Common myeloid progenitor, CD34-positive (primary cell): ENCODE measurements around the gene WDFY2.

Experiments
- CTCF ChIA-PET: fragments of 350-600 bp; sonication (Branson Sonifier 250); formaldehyde crosslinking; loops from one replicate; lab custom pipeline; 2021; ENCODE audit warnings: antibody characterized with exemption; lab: Charles Lee
- POLR2A ChIA-PET: fragments of 350-600 bp; sonication (Branson Sonifier 250); formaldehyde crosslinking; loops from one replicate; lab custom pipeline; 2021; ENCODE audit warnings: antibody characterized with exemption; lab: Charles Lee
- DNase-seq, 3 donors: peaks; one replicate each; pipeline versions ENCODE4 v3.0.0 to v3.0.0-alpha.2; 2013
- H3K27ac ChIP-seq, 2 experiments: 1 replicate in 1 of 2; 2 replicates in 1 of 2; pipeline ENCODE4 v1.7.0; 2013; ENCODE audit warnings: inconsistent platforms in 2 of 2, low read length in 2 of 2, mild to moderate bottlenecking in 2 of 2, low read depth in 1 of 2, moderate library complexity in 1 of 2; ENCODE audit not compliant: severe bottlenecking in 2 of 2, insufficient read depth in 1 of 2, poor library complexity in 1 of 2
- H3K27me3 ChIP-seq, 5 experiments: replicated peaks in 2 of 5; 1 replicate in 3 of 5; 2 replicates in 2 of 5; pipeline versions ENCODE4 v1.6.1 to v1.7.0; 2013; ENCODE audit warnings: low read length in 4 of 5, mild to moderate bottlenecking in 2 of 5, moderate library complexity in 2 of 5, inconsistent platforms in 1 of 5; ENCODE audit not compliant: insufficient read depth in 5 of 5, control insufficient read depth in 4 of 5
- H3K36me3 ChIP-seq, 4 experiments: 1 replicate in 2 of 4; 2 replicates in 2 of 4; pipeline versions ENCODE4 v1.6.1 to v1.7.0; 2013; ENCODE audit warnings: low read length in 3 of 4, control low read depth in 1 of 4, mild to moderate bottlenecking in 1 of 4; ENCODE audit not compliant: control insufficient read depth in 4 of 4, insufficient read depth in 4 of 4
- H3K4me1 ChIP-seq, 4 experiments: 1 replicate in 3 of 4; 2 replicates in 1 of 4; pipeline versions ENCODE4 v1.6.1 to v1.7.1; 2013; ENCODE audit warnings: low read length in 3 of 4, mild to moderate bottlenecking in 3 of 4, control low read depth in 1 of 4, inconsistent platforms in 1 of 4, moderate library complexity in 1 of 4; ENCODE audit not compliant: control insufficient read depth in 4 of 4, insufficient read depth in 4 of 4; ENCODE audit errors: control extremely low read depth in 1 of 4
- H3K4me3 ChIP-seq, 7 experiments: 1 replicate in 4 of 7; 2 replicates in 3 of 7; pipeline versions ENCODE4 v1.5.1 to v1.7.0; 2013; ENCODE audit warnings: mild to moderate bottlenecking in 7 of 7, low read length in 6 of 7, moderate library complexity in 6 of 7, inconsistent platforms in 2 of 7, low read depth in 2 of 7, control low read depth in 1 of 7; ENCODE audit not compliant: insufficient read depth in 4 of 7, control insufficient read depth in 1 of 7; ENCODE audit errors: extremely low read depth in 1 of 7
- H3K9me3 ChIP-seq, 5 experiments: 1 replicate in 4 of 5; 2 replicates in 1 of 5; pipeline versions ENCODE4 v1.6.1 to v1.7.1; 2013; ENCODE audit warnings: low read length in 4 of 5, mild to moderate bottlenecking in 2 of 5, inconsistent platforms in 1 of 5, low read depth in 1 of 5, moderate library complexity in 1 of 5; ENCODE audit not compliant: control insufficient read depth in 4 of 5, insufficient read depth in 2 of 5; ENCODE audit errors: control extremely low read depth in 1 of 5
- WGBS: methylation state at CpG from one replicate; pipeline ENCODE4 v1.1.5; 2013; ENCODE audit not compliant: insufficient coverage; 5-methylcytosine and 5-hydroxymethylcytosine counted together

The WDFY2 gene

GRCh38 chr13:51811046-51811445 lies 226.8 kb downstream of the WDFY2 start:
- peaks cover 3 to 29% (median 25%) of the 10 kb centered on the region in 4 experiments for H3K4me1 ChIP-seq
- DNase-seq: no peak
- no peaks in the 10 kb centered on the region for H3K9me3 ChIP-seq
- ChIA-PET POLR2A (no interaction called here), CTCF (interaction anchor here (0.7 to 4.6 kb wide), 7 partner anchors 10 to 317 kb away, joined by 3 to 24 read pairs (median 9); partner anchors contain the start of gene NEK5)
- H3K36me3 ChIP-seq: no peaks in the 10 kb centered on the region
- no peak overlapping the region for H3K27ac ChIP-seq
- no peaks in the 10 kb centered on the region for H3K27me3 ChIP-seq
- 66% methylated on average over 10 of the region's 12 CpGs for WGBS
- no peak overlapping the region for H3K4me3 ChIP-seq

- CTCF ChIA-PET: interaction anchor here (0.8 to 5.0 kb wide), 11 partner anchors 11 to 316 kb away, joined by 3 to 129 read pairs (median 9); partner anchors contain the start of genes NEK5 and TMEM272
- no peak overlapping the region for H3K4me3 ChIP-seq
- H3K27ac ChIP-seq: no peak overlapping the region
- no peaks in the 10 kb centered on the region for H3K36me3 ChIP-seq
- H3K9me3 ChIP-seq: no peaks in the 10 kb centered on the region
- peak in 2 of 3 donors; percentile 42 to 55 for DNase-seq
- 19% methylated on average over 2 of the region's 4 CpGs for WGBS
- no peaks in the 10 kb centered on the region for H3K27me3 ChIP-seq
- POLR2A ChIA-PET: no interaction called here
- H3K4me1 ChIP-seq: peaks cover 3 to 29% (median 25%) of the 10 kb centered on the region in 4 experiments
These were observed 227.7 kb downstream of the WDFY2 start for GRCh38 chr13:51811920-51812451.

GRCh38 chr13:51814071-51814470 lies 229.8 kb downstream of the WDFY2 start:
- DNase-seq: no peak
- WGBS: 89% methylated on average over 2 of the region's 2 CpGs
- ChIA-PET CTCF (interaction anchor here (0.6 to 5.0 kb wide), 16 partner anchors 9 to 390 kb away, joined by 3 to 129 read pairs (median 8); partner anchors contain the start of genes NEK5 and TMEM272), POLR2A (no interaction called here)
- Histone ChIP-seq H3K9me3 (no peaks in the 10 kb centered on the region), H3K27ac (no peak overlapping the region), H3K4me3 (no peak overlapping the region), H3K36me3 (no peaks in the 10 kb centered on the region), H3K4me1 (peaks cover 3 to 29% (median 25%) of the 10 kb centered on the region in 4 experiments), H3K27me3 (no peaks in the 10 kb centered on the region)

- peak; percentile 72 to 89 (median 78) for DNase-seq
- H3K9me3 ChIP-seq: no peaks in the 10 kb centered on the region
- H3K4me1 ChIP-seq: peaks cover 3 to 29% (median 25%) of the 10 kb centered on the region in 4 experiments
- H3K27me3 ChIP-seq: no peaks in the 10 kb centered on the region
- H3K4me3 ChIP-seq: peak overlapping the region in 4 of 7 experiments; percentile 2 to 63 (median 36)
- ChIA-PET POLR2A (interaction anchor here (0.6 kb wide), 1 partner anchor 162 kb away, joined by 6 read pairs; no protein-coding TSS in a partner anchor), CTCF (interaction anchor here (0.7 to 5.0 kb wide), 29 partner anchors 8 to 389 kb away, joined by 3 to 129 read pairs (median 4); partner anchors contain the start of genes NEK5 and TMEM272)
- H3K36me3 ChIP-seq: no peaks in the 10 kb centered on the region
- no peak overlapping the region for H3K27ac ChIP-seq
- 25% methylated on average over 9 of the region's 13 CpGs for WGBS
These were observed 230.8 kb downstream of the WDFY2 start for GRCh38 chr13:51814825-51815650.

- Histone ChIP-seq H3K27me3 (no peaks in the 10 kb centered on the region), H3K4me1 (peaks cover 7 to 31% (median 27%) of the 10 kb centered on the region in 4 experiments), H3K9me3 (no peaks in the 10 kb centered on the region), H3K36me3 (no peaks in the 10 kb centered on the region), H3K4me3 (no peak overlapping the region), H3K27ac (no peak overlapping the region)
- ChIA-PET POLR2A (interaction anchor here (0.6 kb wide), 1 partner anchor 161 kb away, joined by 6 read pairs; no protein-coding TSS in a partner anchor), CTCF (interaction anchor here (0.7 to 5.0 kb wide), 24 partner anchors 9 to 385 kb away, joined by 3 to 129 read pairs (median 4); partner anchors contain the start of genes NEK5 and TMEM272)
- DNase-seq: no peak
- WGBS: 94% methylated on average over 9 of the region's 11 CpGs
These were observed 231.6 kb downstream of the WDFY2 start for GRCh38 chr13:51815848-51816247.

- Histone ChIP-seq H3K9me3 (no peaks in the 10 kb centered on the region), H3K27ac (no peak overlapping the region), H3K36me3 (no peaks in the 10 kb centered on the region), H3K4me1 (peaks cover 13 to 32% (median 27%) of the 10 kb centered on the region in 4 experiments), H3K4me3 (no peak overlapping the region), H3K27me3 (no peaks in the 10 kb centered on the region)
- POLR2A ChIA-PET: no interaction called here
- DNase-seq: no peak
- WGBS: 97% methylated on average over 19 of the region's 19 CpGs
- CTCF ChIA-PET: interaction anchor here (1.1 to 5.0 kb wide), 15 partner anchors 10 to 384 kb away, joined by 3 to 129 read pairs (median 7); partner anchors contain the start of genes NEK5 and TMEM272
These were observed 232.5 kb downstream of the WDFY2 start for GRCh38 chr13:51816604-51817249.
